HG03354 (cell line): Measurements from ENCODE around the gene CCNA2.

ENCODE experiments used
- ATAC-seq: cut with Tn5 transposase; IDR thresholded peaks from one replicate; pipeline ENCODE4 v1.9.1; 2021; ENCODE audit warnings: mild to moderate bottlenecking; ENCODE audit not compliant: unreplicated experiment, poor library complexity, severe bottlenecking

The CCNA2 gene

GRCh38 chr4:121778991-121779628 lies 44.6 kb downstream of the CCNA2 start:
- no peak for ATAC-seq

- ATAC-seq = no peak
Observed at GRCh38 chr4:121777625-121778024, 46.1 kb downstream of the CCNA2 start.

- ATAC-seq = no peak
Observed at GRCh38 chr4:121776610-121777401, 46.9 kb downstream of the CCNA2 start.

- no peak for ATAC-seq
Observed at GRCh38 chr4:121773883-121774282, 49.8 kb downstream of the CCNA2 start.

- no peak for ATAC-seq
Observed at GRCh38 chr4:121771869-121772268, 51.8 kb downstream of the CCNA2 start.

- ATAC-seq = no peak
Observed at GRCh38 chr4:121769341-121769740, 54.3 kb downstream of the CCNA2 start.

- ATAC-seq = no peak
Observed at GRCh38 chr4:121767166-121767565, 56.5 kb downstream of the CCNA2 start.
